ENCODE measurements around the gene AGAP1.

The AGAP1 gene

DNA sequence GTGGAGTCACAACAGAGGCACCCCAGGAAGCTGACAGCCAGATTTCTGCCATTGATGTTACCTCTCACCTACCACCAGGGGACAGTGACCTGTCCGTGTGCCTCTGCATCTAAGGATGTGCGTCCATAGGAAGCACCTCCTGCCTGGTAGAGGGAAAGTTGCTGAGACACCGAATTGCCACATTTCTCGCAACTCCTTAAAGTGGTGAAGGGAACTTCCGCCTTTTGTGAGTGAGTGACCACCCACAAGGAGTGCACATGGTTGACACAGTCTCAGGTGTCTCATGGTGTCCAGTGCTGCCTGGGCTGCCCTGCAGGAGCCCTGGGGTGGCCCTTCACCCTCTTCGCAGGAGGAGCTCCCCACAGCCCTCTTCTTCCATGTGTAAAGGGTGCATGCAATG lies 472.6 kb downstream of the AGAP1 start:
- no peak for TF ChIP-seq POLR2AphosphoS5 (IDR thresholded peaks at IDR 0.05; ENCODE audit: low read depth, low read length)
- TF ChIP-seq TAF1 (IDR thresholded peaks at IDR 0.05; ENCODE audit: low read depth, low read length), result no peak
- TF ChIP-seq POLR2A (IDR thresholded peaks at IDR 0.05; ENCODE audit: low read depth, low read length), result no peak
- no peak for TF ChIP-seq POU2F2 (IDR thresholded peaks at IDR 0.05; ENCODE audit: low read depth, low read length)
- no peak for TF ChIP-seq PAX5 (IDR thresholded peaks at IDR 0.05; ENCODE audit: insufficient read depth, low read length, severe bottlenecking)
- no peak for TF ChIP-seq SPI1 (IDR thresholded peaks at IDR 0.05; ENCODE audit: low read depth, low read length)
- FAIRE-seq, result no peak
- no peak for DNase-seq (ENCODE audit: insufficient read length, low spot score)

- DNase-seq (ENCODE audit: insufficient read length, low spot score), result no peak
- TF ChIP-seq SPI1 (IDR thresholded peaks at IDR 0.05; ENCODE audit: low read depth, low read length) (no peak), POLR2AphosphoS5 (IDR thresholded peaks at IDR 0.05; ENCODE audit: low read depth, low read length) (no peak)
- FAIRE-seq, result no peak
These were observed 473.3 kb downstream of the AGAP1 start for GRCh38 chr2:235966932-235967757.

- FAIRE-seq, result no peak
- no peak for TF ChIP-seq SPI1 (IDR thresholded peaks at IDR 0.05; ENCODE audit: low read depth, low read length)
- TF ChIP-seq POU2F2 (IDR thresholded peaks at IDR 0.05; ENCODE audit: low read depth, low read length), result no peak
- no peak for TF ChIP-seq PAX5 (IDR thresholded peaks at IDR 0.05; ENCODE audit: insufficient read depth, low read length, severe bottlenecking)
- TF ChIP-seq TAF1 (IDR thresholded peaks at IDR 0.05; ENCODE audit: low read depth, low read length), result no peak
- no peak for TF ChIP-seq POLR2A (IDR thresholded peaks at IDR 0.05; ENCODE audit: low read depth, low read length)
- no peak for TF ChIP-seq POLR2AphosphoS5 (IDR thresholded peaks at IDR 0.05; ENCODE audit: low read depth, low read length)
These were observed 474.3 kb downstream of the AGAP1 start for GRCh38 chr2:235968155-235968554.

GRCh38 chr2:235968616-235969324 lies 474.9 kb downstream of the AGAP1 start:
- FAIRE-seq, result no peak
- TF ChIP-seq TAF1 (IDR thresholded peaks at IDR 0.05; ENCODE audit: low read depth, low read length) (no peak), POLR2A (IDR thresholded peaks at IDR 0.05; ENCODE audit: low read depth, low read length) (no peak), PAX5 (IDR thresholded peaks at IDR 0.05; ENCODE audit: insufficient read depth, low read length, severe bottlenecking) (no peak), POU2F2 (IDR thresholded peaks at IDR 0.05; ENCODE audit: low read depth, low read length) (no peak)
- DNase-seq (ENCODE audit: insufficient read length, low spot score), result no peak

More at GRCh38 chr2:235968155-235968554, 474.3 kb downstream of the AGAP1 start:
- DNase-seq (ENCODE audit: insufficient read length, low spot score), result no peak

DNA sequence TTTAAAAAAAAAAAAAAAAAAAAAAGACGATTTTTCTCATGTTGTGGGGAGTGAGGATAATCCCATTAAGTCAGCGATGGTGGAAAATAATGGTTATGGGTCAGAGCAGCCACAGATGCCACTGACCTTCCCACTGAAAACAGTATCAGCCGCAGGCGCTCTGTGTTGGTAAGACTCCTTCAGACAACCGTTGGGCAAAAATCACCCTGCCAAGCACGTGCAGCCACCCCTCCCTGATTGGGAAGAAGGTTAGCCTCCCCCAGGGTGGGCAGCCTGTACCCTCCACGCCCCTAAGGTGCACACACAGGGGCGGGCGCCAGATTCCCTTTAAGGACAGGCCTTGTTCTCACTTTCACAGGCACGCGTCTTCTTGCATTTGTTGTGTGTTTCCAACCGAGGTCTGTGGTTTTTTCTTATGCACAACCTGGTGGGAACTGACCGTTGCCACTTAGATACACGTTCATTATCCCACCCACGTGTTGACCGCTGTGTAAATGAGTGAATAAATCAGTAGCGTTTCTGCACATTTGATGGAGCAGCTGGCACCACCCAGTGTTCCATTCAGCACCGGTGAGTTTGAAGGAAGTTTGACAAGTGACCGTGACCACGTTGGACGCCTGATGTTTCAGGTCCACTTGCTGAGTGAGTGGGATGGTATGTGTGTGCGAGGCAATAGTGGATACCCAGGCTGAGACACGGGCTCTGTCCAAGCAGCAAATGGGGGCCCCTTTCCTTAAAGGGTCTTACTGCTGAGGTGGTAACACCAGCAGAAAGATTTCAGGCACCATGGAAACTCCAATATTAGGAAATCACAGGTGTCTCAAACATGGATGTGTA lies 476.6 kb downstream of the AGAP1 start:
- FAIRE-seq, result no peak
- DNase-seq (ENCODE audit: insufficient read length, low spot score), result no peak

DNA sequence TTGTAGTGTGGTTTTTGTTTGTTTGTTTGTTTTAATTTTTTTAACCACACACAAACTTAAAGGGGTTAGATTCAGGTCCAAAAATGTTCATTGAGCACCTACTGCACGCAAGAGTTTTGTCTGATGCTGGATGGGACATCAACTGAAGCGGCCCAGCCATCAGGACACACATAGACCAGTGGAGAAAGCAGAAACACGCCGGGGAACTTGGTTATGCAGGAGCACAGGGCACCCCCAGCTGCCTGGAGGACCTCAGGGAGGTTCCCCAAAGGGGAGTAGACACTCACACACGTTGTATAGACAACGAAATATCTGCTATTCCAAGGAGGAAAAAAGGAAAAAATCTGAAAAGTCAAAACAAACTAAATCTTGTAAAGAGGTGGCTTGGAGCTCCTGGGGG lies 482.7 kb downstream of the AGAP1 start:
- FAIRE-seq (no peak), DNase-seq (ENCODE audit: insufficient read length, low spot score) (no peak)
- TF ChIP-seq PAX5 (IDR thresholded peaks at IDR 0.05; ENCODE audit: insufficient read depth, low read length, severe bottlenecking), result no peak
- TF ChIP-seq TAF1 (IDR thresholded peaks at IDR 0.05; ENCODE audit: low read depth, low read length), result no peak
- no peak for TF ChIP-seq SPI1 (IDR thresholded peaks at IDR 0.05; ENCODE audit: low read depth, low read length)
- no peak for TF ChIP-seq POLR2A (IDR thresholded peaks at IDR 0.05; ENCODE audit: low read depth, low read length)
- TF ChIP-seq POLR2AphosphoS5 (IDR thresholded peaks at IDR 0.05; ENCODE audit: low read depth, low read length), result no peak
- no peak for TF ChIP-seq POU2F2 (IDR thresholded peaks at IDR 0.05; ENCODE audit: low read depth, low read length)

More for the DNA sequence above, 476.6 kb downstream of the AGAP1 start:
- no peak for TF ChIP-seq SPI1 (IDR thresholded peaks at IDR 0.05; ENCODE audit: low read depth, low read length)
- no peak for TF ChIP-seq POLR2A (IDR thresholded peaks at IDR 0.05; ENCODE audit: low read depth, low read length)
- no peak for TF ChIP-seq POLR2AphosphoS5 (IDR thresholded peaks at IDR 0.05; ENCODE audit: low read depth, low read length)
- TF ChIP-seq TAF1 (IDR thresholded peaks at IDR 0.05; ENCODE audit: low read depth, low read length), result no peak
- no peak for TF ChIP-seq PAX5 (IDR thresholded peaks at IDR 0.05; ENCODE audit: insufficient read depth, low read length, severe bottlenecking)
- TF ChIP-seq POU2F2 (IDR thresholded peaks at IDR 0.05; ENCODE audit: low read depth, low read length), result no peak

DNA sequence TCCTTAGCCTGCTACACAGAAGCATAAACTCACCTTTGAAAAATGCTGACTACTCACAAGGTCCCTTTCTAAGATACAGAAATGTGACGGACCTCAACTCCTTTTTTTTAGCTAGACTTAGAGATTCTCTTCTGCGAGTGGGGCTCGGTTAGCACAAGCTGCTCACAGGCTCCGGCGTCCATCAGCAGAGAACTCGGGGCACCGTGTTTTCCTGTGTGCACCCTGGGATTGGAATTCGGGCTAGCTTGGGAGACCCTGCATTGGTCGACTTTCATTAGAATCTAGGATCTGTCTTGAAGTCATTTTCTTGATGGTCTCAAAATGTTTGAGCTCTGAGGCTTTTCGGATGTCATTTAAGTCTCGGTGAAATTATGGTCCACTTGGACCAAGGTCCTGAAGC lies 483.1 kb downstream of the AGAP1 start:
- DNase-seq (ENCODE audit: insufficient read length, low spot score) (no peak), FAIRE-seq (no peak)
- TF ChIP-seq POLR2AphosphoS5 (IDR thresholded peaks at IDR 0.05; ENCODE audit: low read depth, low read length), result no peak
- TF ChIP-seq POU2F2 (IDR thresholded peaks at IDR 0.05; ENCODE audit: low read depth, low read length), result no peak
- TF ChIP-seq PAX5 (IDR thresholded peaks at IDR 0.05; ENCODE audit: insufficient read depth, low read length, severe bottlenecking), result no peak
- TF ChIP-seq POLR2A (IDR thresholded peaks at IDR 0.05; ENCODE audit: low read depth, low read length), result no peak
- TF ChIP-seq SPI1 (IDR thresholded peaks at IDR 0.05; ENCODE audit: low read depth, low read length), result no peak

DNA sequence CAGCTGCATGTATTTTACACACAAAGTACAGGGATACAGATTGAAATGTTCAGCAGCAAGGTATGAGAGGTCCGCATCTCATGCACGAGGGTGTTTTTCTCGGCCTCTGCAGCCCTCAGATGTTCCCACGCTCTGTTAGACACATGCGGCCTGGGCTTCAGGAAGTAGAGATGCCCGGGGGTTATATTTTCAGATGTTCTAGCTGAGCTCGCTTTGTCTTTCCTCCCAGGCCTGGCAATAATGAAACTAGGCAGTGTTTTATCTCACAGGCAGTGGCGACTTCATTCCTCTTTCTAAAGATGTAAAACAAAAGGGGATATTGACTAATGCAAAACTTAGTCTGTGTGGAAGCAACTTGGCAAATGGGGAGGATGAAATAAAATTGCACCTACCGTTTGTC lies 483.6 kb downstream of the AGAP1 start:
- TF ChIP-seq TAF1 (IDR thresholded peaks at IDR 0.05; ENCODE audit: low read depth, low read length) (no peak), POU2F2 (IDR thresholded peaks at IDR 0.05; ENCODE audit: low read depth, low read length) (no peak), PAX5 (IDR thresholded peaks at IDR 0.05; ENCODE audit: insufficient read depth, low read length, severe bottlenecking) (no peak), POLR2A (IDR thresholded peaks at IDR 0.05; ENCODE audit: low read depth, low read length) (no peak), SPI1 (IDR thresholded peaks at IDR 0.05; ENCODE audit: low read depth, low read length) (no peak), POLR2AphosphoS5 (IDR thresholded peaks at IDR 0.05; ENCODE audit: low read depth, low read length) (no peak)
- DNase-seq (ENCODE audit: insufficient read length, low spot score) (no peak), FAIRE-seq (no peak)

- FAIRE-seq, result no peak
- no peak for DNase-seq (ENCODE audit: insufficient read length, low spot score)
- no peak for TF ChIP-seq PAX5 (IDR thresholded peaks at IDR 0.05; ENCODE audit: insufficient read depth, low read length, severe bottlenecking)
- TF ChIP-seq TAF1 (IDR thresholded peaks at IDR 0.05; ENCODE audit: low read depth, low read length), result no peak
- no peak for TF ChIP-seq POU2F2 (IDR thresholded peaks at IDR 0.05; ENCODE audit: low read depth, low read length)
- TF ChIP-seq POLR2AphosphoS5 (IDR thresholded peaks at IDR 0.05; ENCODE audit: low read depth, low read length), result no peak
These were observed 484.2 kb downstream of the AGAP1 start for GRCh38 chr2:235978022-235978421.
